Retinal pigment epithelial cell (primary cell): ENCODE measurements around the gene CUTC.
"Not testable (repeated sequence)": the region's sequence is repeated elsewhere in the genome, so short reads cannot be mapped to it uniquely, and the experiment has no call there.

Source experiments
- DNase-seq: peaks from one replicate; pipeline ENCODE4 v3.0.0-alpha.2; 2010; ENCODE audit warnings: low read depth
- H3K4me3 ChIP-seq: 2 replicates; pipeline ENCODE4 v1.5.1; 2011; ENCODE audit warnings: mild to moderate bottlenecking, low read length, control low read depth, moderate library complexity
- TF ChIP-seq, protein P1 (sequence below): conservative IDR thresholded peaks from 2 replicates; pipeline ENCODE4 v1.5.1; 2011; ENCODE audit warnings: low read depth, low read length, control low read depth, inconsistent platforms

The CUTC gene

DNA sequence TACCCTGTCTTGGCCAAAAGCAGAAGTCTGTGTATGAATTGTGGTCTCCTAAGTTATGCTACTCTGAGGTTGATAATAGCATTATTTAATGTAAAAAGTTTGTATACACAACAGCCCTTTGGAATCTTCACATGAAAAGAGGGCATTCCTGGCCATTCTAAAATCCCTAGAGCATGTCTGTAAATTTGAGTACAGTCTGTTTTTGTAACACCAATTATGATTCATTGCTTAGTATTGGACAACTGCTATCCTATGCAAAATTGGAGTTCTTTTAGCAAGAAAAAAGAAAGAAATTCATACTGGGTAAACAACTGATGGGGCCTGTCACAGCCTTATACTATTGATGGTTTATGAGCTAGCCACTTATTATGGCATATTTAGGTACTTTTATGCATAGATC lies 10.2 kb downstream of the CUTC start:
- no peak for DNase-seq
- no peak overlapping the region for H3K4me3 ChIP-seq
- TF ChIP-seq, protein P1, sequence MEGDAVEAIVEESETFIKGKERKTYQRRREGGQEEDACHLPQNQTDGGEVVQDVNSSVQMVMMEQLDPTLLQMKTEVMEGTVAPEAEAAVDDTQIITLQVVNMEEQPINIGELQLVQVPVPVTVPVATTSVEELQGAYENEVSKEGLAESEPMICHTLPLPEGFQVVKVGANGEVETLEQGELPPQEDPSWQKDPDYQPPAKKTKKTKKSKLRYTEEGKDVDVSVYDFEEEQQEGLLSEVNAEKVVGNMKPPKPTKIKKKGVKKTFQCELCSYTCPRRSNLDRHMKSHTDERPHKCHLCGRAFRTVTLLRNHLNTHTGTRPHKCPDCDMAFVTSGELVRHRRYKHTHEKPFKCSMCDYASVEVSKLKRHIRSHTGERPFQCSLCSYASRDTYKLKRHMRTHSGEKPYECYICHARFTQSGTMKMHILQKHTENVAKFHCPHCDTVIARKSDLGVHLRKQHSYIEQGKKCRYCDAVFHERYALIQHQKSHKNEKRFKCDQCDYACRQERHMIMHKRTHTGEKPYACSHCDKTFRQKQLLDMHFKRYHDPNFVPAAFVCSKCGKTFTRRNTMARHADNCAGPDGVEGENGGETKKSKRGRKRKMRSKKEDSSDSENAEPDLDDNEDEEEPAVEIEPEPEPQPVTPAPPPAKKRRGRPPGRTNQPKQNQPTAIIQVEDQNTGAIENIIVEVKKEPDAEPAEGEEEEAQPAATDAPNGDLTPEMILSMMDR: no peak

- DNase-seq: no peak
- TF ChIP-seq, protein P1: no peak
- no peak overlapping the region for H3K4me3 ChIP-seq
Measured at GRCh38 chr10:99742701-99743100, 10.7 kb downstream of the CUTC start.

GRCh38 chr10:99743841-99744240 lies 11.8 kb downstream of the CUTC start:
- no peak overlapping the region for H3K4me3 ChIP-seq
- TF ChIP-seq, protein P1: no peak
- no peak for DNase-seq

DNA sequence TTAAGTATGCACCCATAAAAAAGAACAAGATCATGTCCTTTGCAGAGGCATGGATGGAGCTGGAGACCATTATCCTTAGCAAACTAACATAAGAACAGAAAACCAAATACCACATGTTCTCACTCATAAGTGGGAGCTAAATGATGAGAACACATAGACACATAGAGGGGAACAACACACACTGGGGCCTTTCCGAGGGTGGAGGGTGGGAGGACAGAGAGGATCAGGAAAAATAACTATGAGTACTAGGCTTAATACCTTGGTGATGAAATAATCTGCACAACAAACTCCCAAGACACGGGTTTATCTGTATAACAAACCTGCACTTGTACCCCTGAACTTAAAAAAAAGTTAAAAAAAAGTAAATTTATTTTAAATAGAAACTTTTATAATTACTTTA lies 14.1 kb downstream of the CUTC start:
- H3K4me3 ChIP-seq, DNase-seq: not testable (repeated sequence)

DNA sequence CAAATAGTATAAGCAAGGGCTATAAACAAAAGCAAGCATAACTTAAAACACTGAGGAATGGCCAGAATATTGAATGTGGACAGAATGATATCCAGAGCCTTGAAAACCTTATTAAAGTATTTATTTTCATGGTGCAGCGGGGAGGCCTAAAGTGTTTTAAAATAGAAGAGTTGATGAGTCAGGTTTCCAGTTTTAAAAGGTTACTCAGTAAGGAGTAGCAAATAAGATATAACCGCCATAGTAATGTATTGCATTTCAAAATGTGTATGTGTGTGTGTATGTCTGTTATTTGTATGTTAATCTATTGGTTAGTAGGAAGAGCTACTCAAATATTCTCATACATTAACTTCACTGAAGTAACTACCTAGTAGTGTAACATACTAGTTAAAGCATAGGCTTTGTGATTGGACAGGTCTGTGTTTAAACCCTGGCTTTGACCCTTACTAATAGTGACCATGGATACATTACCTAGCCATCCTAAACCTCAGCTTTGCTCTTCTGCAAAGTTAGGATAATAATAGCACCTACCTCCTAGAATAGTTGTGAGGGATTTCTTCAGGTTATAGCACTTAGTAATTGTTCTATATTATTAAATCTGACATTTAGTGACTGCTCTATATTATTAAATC lies 16.9 kb downstream of the CUTC start:
- no peak for DNase-seq
- TF ChIP-seq, protein P1: no peak

GRCh38 chr10:99750641-99751040 lies 18.6 kb downstream of the CUTC start:
- no peak for DNase-seq
- TF ChIP-seq, protein P1: no peak
- H3K4me3 ChIP-seq: no peak overlapping the region

More for the DNA sequence above, 16.9 kb downstream of the CUTC start:
- H3K4me3 ChIP-seq: no peak overlapping the region

- no peak overlapping the region for H3K4me3 ChIP-seq
- DNase-seq: no peak
- TF ChIP-seq, protein P1: no peak
Measured at GRCh38 chr10:99754670-99755069, 22.6 kb downstream of the CUTC start.
